Bladder microvascular endothelial cell (primary cell): ENCODE measurements around the gene CCNH. TPM values are rescaled to one million over a fixed set of nuclear protein-coding genes. Genes with fewer than 3 reads are reported as not detected.

Experiments used
- total RNA-seq: library from RNA; depleted of rRNA; stranded (reverse); fragments of >200 nt; gene quantifications from 2 replicates; pipeline ENCODE4 v1.2.3, GENCODE V29; 2014

The CCNH gene
- 55.0 and 91.4 TPM in 2 replicates for total RNA-seq

GRCh38 chr5:87412630-87413342, at the start of gene CCNH:
Gene CCNH (minus strand): TSS chr5:87412930. CDS start chr5:87412794, 136 bp downstream.

Other genes with a start within 250 kb of the CCNH start
- gene RASA1, start 145.0 kb downstream of the CCNH start, total RNA-seq, result 27.2 and 66.5 TPM in 2 replicates